ENCODE data around the gene DNAH5. TPM values are rescaled to one million over a fixed set of nuclear protein-coding genes. Genes with fewer than 3 reads are reported as not detected.

The DNAH5 gene, protein sequence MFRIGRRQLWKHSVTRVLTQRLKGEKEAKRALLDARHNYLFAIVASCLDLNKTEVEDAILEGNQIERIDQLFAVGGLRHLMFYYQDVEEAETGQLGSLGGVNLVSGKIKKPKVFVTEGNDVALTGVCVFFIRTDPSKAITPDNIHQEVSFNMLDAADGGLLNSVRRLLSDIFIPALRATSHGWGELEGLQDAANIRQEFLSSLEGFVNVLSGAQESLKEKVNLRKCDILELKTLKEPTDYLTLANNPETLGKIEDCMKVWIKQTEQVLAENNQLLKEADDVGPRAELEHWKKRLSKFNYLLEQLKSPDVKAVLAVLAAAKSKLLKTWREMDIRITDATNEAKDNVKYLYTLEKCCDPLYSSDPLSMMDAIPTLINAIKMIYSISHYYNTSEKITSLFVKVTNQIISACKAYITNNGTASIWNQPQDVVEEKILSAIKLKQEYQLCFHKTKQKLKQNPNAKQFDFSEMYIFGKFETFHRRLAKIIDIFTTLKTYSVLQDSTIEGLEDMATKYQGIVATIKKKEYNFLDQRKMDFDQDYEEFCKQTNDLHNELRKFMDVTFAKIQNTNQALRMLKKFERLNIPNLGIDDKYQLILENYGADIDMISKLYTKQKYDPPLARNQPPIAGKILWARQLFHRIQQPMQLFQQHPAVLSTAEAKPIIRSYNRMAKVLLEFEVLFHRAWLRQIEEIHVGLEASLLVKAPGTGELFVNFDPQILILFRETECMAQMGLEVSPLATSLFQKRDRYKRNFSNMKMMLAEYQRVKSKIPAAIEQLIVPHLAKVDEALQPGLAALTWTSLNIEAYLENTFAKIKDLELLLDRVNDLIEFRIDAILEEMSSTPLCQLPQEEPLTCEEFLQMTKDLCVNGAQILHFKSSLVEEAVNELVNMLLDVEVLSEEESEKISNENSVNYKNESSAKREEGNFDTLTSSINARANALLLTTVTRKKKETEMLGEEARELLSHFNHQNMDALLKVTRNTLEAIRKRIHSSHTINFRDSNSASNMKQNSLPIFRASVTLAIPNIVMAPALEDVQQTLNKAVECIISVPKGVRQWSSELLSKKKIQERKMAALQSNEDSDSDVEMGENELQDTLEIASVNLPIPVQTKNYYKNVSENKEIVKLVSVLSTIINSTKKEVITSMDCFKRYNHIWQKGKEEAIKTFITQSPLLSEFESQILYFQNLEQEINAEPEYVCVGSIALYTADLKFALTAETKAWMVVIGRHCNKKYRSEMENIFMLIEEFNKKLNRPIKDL (N-terminal part only)
- 2.7 and 4.4 TPM in 2 replicates for total RNA-seq

DNA sequence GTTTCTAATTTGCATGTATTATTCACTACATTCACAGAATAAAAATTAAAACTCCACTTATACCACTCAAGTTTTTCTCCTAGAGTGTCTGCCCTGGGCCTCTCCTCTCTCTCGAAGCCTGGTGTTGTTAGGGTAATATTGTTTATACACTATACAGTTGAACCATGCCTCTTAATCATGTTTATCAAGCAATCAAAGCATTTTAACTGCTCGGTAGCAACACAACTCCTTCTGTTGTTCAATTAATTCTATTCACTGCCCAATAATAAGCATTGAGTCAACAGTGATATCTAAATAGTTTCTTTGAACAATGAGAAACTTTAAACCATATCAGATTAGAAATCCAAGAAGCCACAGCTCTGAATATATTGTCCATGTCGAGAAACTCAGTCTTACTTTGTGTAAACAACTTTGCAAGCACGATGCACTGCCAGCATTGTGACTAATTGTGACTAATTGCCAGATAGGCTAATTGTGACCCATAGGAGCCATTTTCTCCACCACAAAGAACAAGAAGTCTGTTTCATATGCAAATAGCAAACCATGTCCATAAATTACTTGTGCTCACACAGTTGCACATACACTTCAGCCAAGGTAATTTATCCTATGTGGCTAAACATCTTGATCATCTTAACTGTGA is at the start of gene DNAH5:
Gene DNAH5, minus strand, starts transcription at position 129 of the 640 bp plus-strand sequence. CDS start 250 bp downstream, outside the sequence.
- H3K27me3 ChIP-seq (ENCODE audit: control insufficient read depth, insufficient read depth, low read length): no peaks in the 10 kb centered on the region
- no peaks in the 10 kb centered on the region for H3K36me3 ChIP-seq (ENCODE audit: control insufficient read depth, insufficient read depth, low read length)
- H3K4me3 ChIP-seq (ENCODE audit: low read depth, low read length): no peak within 1 kb of the TSS
- TF ChIP-seq CTCF (IDR thresholded peaks at IDR 0.05; ENCODE audit: insufficient read depth, low read length, poor library complexity, severe bottlenecking): no peak
- no peak for DNase-seq (ENCODE audit: low read depth)

DNA sequence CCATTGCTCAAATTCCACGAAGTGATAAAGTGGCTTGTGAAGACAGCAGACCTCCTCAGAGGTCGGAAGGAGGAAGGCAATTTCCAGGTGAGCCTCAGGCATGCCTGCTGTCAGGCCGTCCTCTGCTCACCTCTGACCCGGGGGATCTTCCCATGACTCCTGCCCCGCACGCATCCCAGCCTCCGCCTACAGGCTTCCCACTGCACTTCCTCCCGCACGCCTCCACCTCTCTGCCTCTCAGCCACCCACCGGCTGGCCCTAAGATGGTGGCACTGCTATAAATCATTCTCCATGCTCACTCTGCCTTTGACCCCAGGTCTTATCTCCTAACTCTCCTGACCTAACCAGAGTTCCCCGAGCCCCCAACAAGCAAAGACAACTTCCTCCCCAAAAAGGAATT is 49.4 kb upstream of the DNAH5 start:
- DNase-seq (ENCODE audit: low read depth): no peak
- H3K4me3 ChIP-seq (ENCODE audit: low read depth, low read length): no peak overlapping the region
- no peaks in the 10 kb centered on the region for H3K36me3 ChIP-seq (ENCODE audit: control insufficient read depth, insufficient read depth, low read length)
- no peaks in the 10 kb centered on the region for H3K27me3 ChIP-seq (ENCODE audit: control insufficient read depth, insufficient read depth, low read length)
- no peak for TF ChIP-seq CTCF (IDR thresholded peaks at IDR 0.05; ENCODE audit: insufficient read depth, low read length, poor library complexity, severe bottlenecking)

DNA sequence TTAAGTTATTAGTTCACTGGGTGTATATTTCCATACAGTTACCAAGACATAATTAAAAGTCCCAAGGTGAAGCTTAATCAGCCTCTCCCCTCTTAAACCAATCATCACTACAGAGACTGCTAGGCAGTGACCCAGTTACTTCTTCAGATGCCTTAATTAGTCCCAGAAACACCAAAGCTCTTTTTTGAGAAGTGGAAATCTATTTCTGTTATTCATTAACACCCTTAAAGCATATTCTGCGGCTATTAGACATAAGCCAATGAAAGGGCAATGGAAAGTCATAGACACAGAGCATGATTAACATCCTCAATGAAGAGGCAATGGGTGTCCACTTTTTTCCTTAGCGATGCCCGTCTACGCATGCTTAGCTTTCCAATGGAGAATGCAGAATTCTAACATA is 48.3 kb upstream of the DNAH5 start:
- Histone ChIP-seq H3K36me3 (ENCODE audit: control insufficient read depth, insufficient read depth, low read length) (no peaks in the 10 kb centered on the region), H3K4me3 (ENCODE audit: low read depth, low read length) (no peak overlapping the region), H3K27me3 (ENCODE audit: control insufficient read depth, insufficient read depth, low read length) (no peaks in the 10 kb centered on the region)
- no peak for DNase-seq (ENCODE audit: low read depth)
- TF ChIP-seq CTCF (IDR thresholded peaks at IDR 0.05; ENCODE audit: insufficient read depth, low read length, poor library complexity, severe bottlenecking): no peak

GRCh38 chr5:13991365-13991764 is 46.9 kb upstream of the DNAH5 start:
- H3K27me3 ChIP-seq (ENCODE audit: control insufficient read depth, insufficient read depth, low read length): no peaks in the 10 kb centered on the region
- no peak for DNase-seq (ENCODE audit: low read depth)
- no peaks in the 10 kb centered on the region for H3K36me3 ChIP-seq (ENCODE audit: control insufficient read depth, insufficient read depth, low read length)
- H3K4me3 ChIP-seq (ENCODE audit: low read depth, low read length): no peak overlapping the region
- TF ChIP-seq CTCF (IDR thresholded peaks at IDR 0.05; ENCODE audit: insufficient read depth, low read length, poor library complexity, severe bottlenecking): no peak

DNA sequence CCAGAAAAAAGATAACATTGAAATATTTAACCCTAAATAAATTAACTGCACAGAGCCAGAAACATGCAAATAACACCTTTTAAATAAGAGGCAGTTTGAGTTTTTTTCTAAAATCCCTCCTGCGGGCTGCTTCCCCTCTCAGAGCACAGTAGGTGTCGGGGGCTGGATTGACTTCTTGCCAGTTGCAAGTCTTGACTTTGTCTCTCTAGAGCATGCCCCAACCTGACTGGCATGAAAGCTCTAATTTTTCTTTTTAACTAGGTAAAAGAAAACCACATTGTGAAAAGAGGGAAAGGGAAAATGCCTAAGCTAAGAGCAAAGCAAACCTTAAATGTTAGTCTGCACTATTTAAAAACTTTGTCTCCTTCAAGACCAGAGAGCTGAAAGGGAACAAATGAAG is 46.4 kb upstream of the DNAH5 start:
- H3K36me3 ChIP-seq (ENCODE audit: control insufficient read depth, insufficient read depth, low read length): no peaks in the 10 kb centered on the region
- DNase-seq (ENCODE audit: low read depth): no peak
- TF ChIP-seq CTCF (IDR thresholded peaks at IDR 0.05; ENCODE audit: insufficient read depth, low read length, poor library complexity, severe bottlenecking): no peak
- no peaks in the 10 kb centered on the region for H3K27me3 ChIP-seq (ENCODE audit: control insufficient read depth, insufficient read depth, low read length)
- no peak overlapping the region for H3K4me3 ChIP-seq (ENCODE audit: low read depth, low read length)
